CD4-positive, alpha-beta memory T cell (primary cell): ENCODE data around the gene CAAP1. TPM values are rescaled to one million over a fixed set of nuclear protein-coding genes. Genes with fewer than 3 reads are reported as not detected.
"Not testable (repeated sequence)": the region's sequence is repeated elsewhere in the genome, so short reads cannot be mapped to it uniquely, and the experiment has no call there.

Experiments used
- CTCF ChIA-PET: fragments of 350-600 bp; sonication (Branson Sonifier 250); formaldehyde crosslinking; loops from one replicate; lab custom pipeline; 2021; ENCODE audit warnings: inconsistent platforms; ENCODE audit not compliant: partially characterized antibody; lab: Charles Lee
- POLR2A ChIA-PET: fragments of 350-600 bp; sonication (Branson Sonifier 250); formaldehyde crosslinking; loops from one replicate; lab custom pipeline; 2021; ENCODE audit not compliant: partially characterized antibody; lab: Charles Lee
- DNase-seq, 5 donors: peaks; one replicate each; pipeline versions ENCODE4 v3.0.0 to v3.0.0-alpha.2; 2020 to 2022; ENCODE audit warnings: mixed read lengths in 1 of 5
- H3K27ac ChIP-seq: one replicate; pipeline ENCODE4 v1.7.0; 2013; ENCODE audit warnings: low read depth, low read length
- H3K27me3 ChIP-seq: 2 replicates; pipeline ENCODE4 v1.7.0; 2013; ENCODE audit warnings: mild to moderate bottlenecking, low read length, moderate library complexity; ENCODE audit not compliant: insufficient read depth
- H3K36me3 ChIP-seq: 2 replicates; pipeline ENCODE4 v1.7.0; 2013; ENCODE audit warnings: mild to moderate bottlenecking, low read length, moderate library complexity; ENCODE audit not compliant: insufficient read depth
- H3K4me1 ChIP-seq: 2 replicates; pipeline ENCODE4 v1.7.0; 2013; ENCODE audit warnings: mild to moderate bottlenecking, low read length, moderate library complexity; ENCODE audit not compliant: insufficient read depth
- H3K4me3 ChIP-seq, 2 donors: one replicate each; pipeline ENCODE4 v1.7.0; 2013; ENCODE audit warnings: low read length in 2 of 2, mild to moderate bottlenecking in 1 of 2
- H3K9me3 ChIP-seq, 2 donors: one replicate each; pipeline ENCODE4 v1.7.0; 2013; ENCODE audit warnings: low read length in 2 of 2, control low read depth in 1 of 2; ENCODE audit not compliant: control insufficient read depth in 1 of 2
- H3K27ac Mint-ChIP-seq, 7 donors: one replicate each; pipeline ENCODE4 v1.8.0; 2020 to 2021; ENCODE audit warnings: mixed read lengths in 7 of 7, mild to moderate bottlenecking in 6 of 7, inconsistent platforms in 3 of 7, moderate library complexity in 3 of 7
- H3K27me3 Mint-ChIP-seq, 2 donors: one replicate each; pipeline ENCODE4 v1.8.0; 2020 to 2021; ENCODE audit warnings: mixed read lengths in 2 of 2
- H3K36me3 Mint-ChIP-seq, 2 donors: one replicate each; pipeline ENCODE4 v1.8.0; 2020 to 2021; ENCODE audit warnings: mixed read lengths in 2 of 2, inconsistent platforms in 1 of 2, mild to moderate bottlenecking in 1 of 2
- H3K4me1 Mint-ChIP-seq, 4 donors: one replicate each; pipeline ENCODE4 v1.8.0; 2020 to 2021; ENCODE audit warnings: mixed read lengths in 4 of 4, mild to moderate bottlenecking in 1 of 4
- H3K4me3 Mint-ChIP-seq, 8 donors: one replicate each; pipeline ENCODE4 v1.8.0; 2020 to 2021; ENCODE audit warnings: mixed read lengths in 8 of 8, mild to moderate bottlenecking in 7 of 8, moderate library complexity in 6 of 8, inconsistent platforms in 3 of 8
- H3K9me3 Mint-ChIP-seq, 8 donors: one replicate each; pipeline ENCODE4 v1.8.0; 2020 to 2021; ENCODE audit warnings: mixed read lengths in 8 of 8, mild to moderate bottlenecking in 5 of 8, inconsistent platforms in 3 of 8, moderate library complexity in 1 of 8
- intact Hi-C: fragments of 100-400 bp; cut with micrococcal nuclease; formaldehyde crosslinking; loops from one replicate; pipeline ENCODE4 v1.15.1; 2023
- polyA plus RNA-seq, 2 donors: library from polyadenylated mRNA; unstranded; fragments of 300-500 nt; fragmentation: Illumina TruSeq; gene quantifications; one replicate each; pipeline ENCODE4 v1.2.3, GENCODE V29; 2021
- total RNA-seq, 2 experiments: library from RNA; stranded (reverse); gene quantifications; one replicate each; pipeline ENCODE4 v1.2.3, GENCODE V29; 2021

The CAAP1 gene
- total and polyA plus RNA-seq, 4 experiments from 2014 or later, result 18.6 to 25.3 (median 20.8) TPM

GRCh38 chr9:26850995-26851394, 41.6 kb downstream of the CAAP1 start:
- Mint-ChIP-seq H3K27ac (no peak overlapping the region), H3K9me3 (no peaks in the 10 kb centered on the region)

GRCh38 chr9:26833792-26834191, 58.8 kb downstream of the CAAP1 start:
- no peak overlapping the region for H3K27ac Mint-ChIP-seq
- H3K27me3 Mint-ChIP-seq, result no peaks in the 10 kb centered on the region
- H3K36me3 ChIP-seq, result no peaks in the 10 kb centered on the region
- POLR2A ChIA-PET, result no interaction called here
- H3K27me3 ChIP-seq, result no peaks in the 10 kb centered on the region
- H3K4me3 ChIP-seq, result no peak overlapping the region
- peaks cover 9 to 10% of the 10 kb centered on the region in 2 donors for H3K36me3 Mint-ChIP-seq
- intact Hi-C loops, result no loop called here
- no peaks in the 10 kb centered on the region for H3K9me3 ChIP-seq
- DNase-seq, result no peak
- H3K4me1 Mint-ChIP-seq, result peaks cover 0 to 5% (median 0%) of the 10 kb centered on the region in 4 donors
- peaks cover 0 to 7% (median 2%) of the 10 kb centered on the region in 8 donors for H3K9me3 Mint-ChIP-seq
- H3K27ac ChIP-seq, result no peak overlapping the region
- H3K4me3 Mint-ChIP-seq, result no peak overlapping the region
- CTCF ChIA-PET, result no interaction called here
- H3K4me1 ChIP-seq, result no peaks in the 10 kb centered on the region

More at GRCh38 chr9:26850995-26851394, 41.6 kb downstream of the CAAP1 start:
- Histone ChIP-seq H3K4me1 (no peaks in the 10 kb centered on the region), H3K27me3 (no peaks in the 10 kb centered on the region), H3K36me3 (peaks cover 17% of the 10 kb centered on the region), H3K4me3 (no peak overlapping the region), H3K27ac (no peak overlapping the region), H3K9me3 (no peaks in the 10 kb centered on the region)
- intact Hi-C loops, result no loop called here
- POLR2A ChIA-PET, result no interaction called here
- no peak for DNase-seq
- Mint-ChIP-seq H3K4me3 (no peak overlapping the region), H3K27me3 (no peaks in the 10 kb centered on the region), H3K36me3 (peaks cover 34 to 37% of the 10 kb centered on the region in 2 donors), H3K4me1 (peaks cover 0 to 3% (median 1%) of the 10 kb centered on the region in 4 donors)
- CTCF ChIA-PET, result no interaction called here

GRCh38 chr9:26828391-26828955, 64.1 kb downstream of the CAAP1 start:
- H3K4me1 Mint-ChIP-seq, POLR2A ChIA-PET, H3K4me3 ChIP-seq, H3K36me3 Mint-ChIP-seq, H3K9me3 Mint-ChIP-seq, H3K4me1 ChIP-seq, H3K27me3 Mint-ChIP-seq, H3K27me3 ChIP-seq, DNase-seq, CTCF ChIA-PET, H3K27ac ChIP-seq, H3K36me3 ChIP-seq, intact Hi-C loops, H3K9me3 ChIP-seq: not testable (repeated sequence)
- Mint-ChIP-seq H3K27ac (peak overlapping the region in 1 of 7 donors; percentile 42), H3K4me3 (peak overlapping the region in 1 of 8 donors; percentile 38)

GRCh38 chr9:26814799-26815198, 77.8 kb downstream of the CAAP1 start:
- Mint-ChIP-seq H3K4me3 (no peak overlapping the region), H3K9me3 (no peaks in the 10 kb centered on the region), H3K36me3 (no peaks in the 10 kb centered on the region), H3K4me1 (no peaks in the 10 kb centered on the region), H3K27me3 (no peaks in the 10 kb centered on the region), H3K27ac (no peak overlapping the region)
- no peaks in the 10 kb centered on the region for H3K9me3 ChIP-seq
- no peaks in the 10 kb centered on the region for H3K27me3 ChIP-seq
- CTCF ChIA-PET, result no interaction called here
- intact Hi-C loops, result no loop called here
- no peak overlapping the region for H3K4me3 ChIP-seq
- POLR2A ChIA-PET, result no interaction called here
- H3K27ac ChIP-seq, result no peak overlapping the region
- no peaks in the 10 kb centered on the region for H3K4me1 ChIP-seq
- H3K36me3 ChIP-seq, result no peaks in the 10 kb centered on the region
- DNase-seq, result no peak

- Mint-ChIP-seq H3K9me3 (no peaks in the 10 kb centered on the region), H3K27ac (no peak overlapping the region), H3K4me1 (no peaks in the 10 kb centered on the region), H3K36me3 (no peaks in the 10 kb centered on the region), H3K4me3 (no peak overlapping the region), H3K27me3 (no peaks in the 10 kb centered on the region)
- intact Hi-C loops, result no loop called here
- Histone ChIP-seq H3K4me3 (no peak overlapping the region), H3K4me1 (no peaks in the 10 kb centered on the region), H3K27ac (no peak overlapping the region), H3K27me3 (no peaks in the 10 kb centered on the region), H3K36me3 (no peaks in the 10 kb centered on the region), H3K9me3 (no peaks in the 10 kb centered on the region)
- ChIA-PET POLR2A (no interaction called here), CTCF (no interaction called here)
- no peak for DNase-seq
Observed at GRCh38 chr9:26813247-26813646, 79.4 kb downstream of the CAAP1 start.

- Mint-ChIP-seq H3K4me3 (no peak overlapping the region), H3K36me3 (no peaks in the 10 kb centered on the region), H3K27me3 (no peaks in the 10 kb centered on the region), H3K4me1 (no peaks in the 10 kb centered on the region), H3K9me3 (no peaks in the 10 kb centered on the region), H3K27ac (no peak overlapping the region)
- H3K4me1 ChIP-seq, result no peaks in the 10 kb centered on the region
- H3K27ac ChIP-seq, result no peak overlapping the region
- CTCF ChIA-PET, result no interaction called here
- POLR2A ChIA-PET, result no interaction called here
- intact Hi-C loops, result no loop called here
- no peaks in the 10 kb centered on the region for H3K27me3 ChIP-seq
- no peaks in the 10 kb centered on the region for H3K9me3 ChIP-seq
- DNase-seq, result no peak
- no peak overlapping the region for H3K4me3 ChIP-seq
- no peaks in the 10 kb centered on the region for H3K36me3 ChIP-seq
Observed at GRCh38 chr9:26812217-26812616, 80.4 kb downstream of the CAAP1 start.

GRCh38 chr9:26811106-26811505, 81.5 kb downstream of the CAAP1 start:
- POLR2A ChIA-PET, result no interaction called here
- Mint-ChIP-seq H3K9me3 (no peaks in the 10 kb centered on the region), H3K4me3 (no peak overlapping the region), H3K27me3 (no peaks in the 10 kb centered on the region), H3K4me1 (no peaks in the 10 kb centered on the region), H3K27ac (no peak overlapping the region), H3K36me3 (no peaks in the 10 kb centered on the region)
- no peak for DNase-seq
- no peaks in the 10 kb centered on the region for H3K9me3 ChIP-seq
- H3K4me3 ChIP-seq, result no peak overlapping the region
- H3K27me3 ChIP-seq, result no peaks in the 10 kb centered on the region
- CTCF ChIA-PET, result no interaction called here
- intact Hi-C loops, result no loop called here
- no peak overlapping the region for H3K27ac ChIP-seq
- no peaks in the 10 kb centered on the region for H3K4me1 ChIP-seq
- H3K36me3 ChIP-seq, result no peaks in the 10 kb centered on the region

- no peak overlapping the region for H3K4me3 ChIP-seq
- no peak for DNase-seq
- no peaks in the 10 kb centered on the region for H3K4me1 ChIP-seq
- no peak overlapping the region for H3K4me3 Mint-ChIP-seq
- no peaks in the 10 kb centered on the region for H3K27me3 Mint-ChIP-seq
- POLR2A ChIA-PET, result no interaction called here
- CTCF ChIA-PET, result no interaction called here
- H3K36me3 Mint-ChIP-seq, result no peaks in the 10 kb centered on the region
- no peaks in the 10 kb centered on the region for H3K4me1 Mint-ChIP-seq
- no peaks in the 10 kb centered on the region for H3K9me3 Mint-ChIP-seq
- H3K9me3 ChIP-seq, result no peaks in the 10 kb centered on the region
- no peaks in the 10 kb centered on the region for H3K27me3 ChIP-seq
- no peak overlapping the region for H3K27ac Mint-ChIP-seq
- H3K36me3 ChIP-seq, result no peaks in the 10 kb centered on the region
- intact Hi-C loops, result no loop called here
- no peak overlapping the region for H3K27ac ChIP-seq
Observed at GRCh38 chr9:26809795-26810194, 82.8 kb downstream of the CAAP1 start.
